Neural progenitor cell (in vitro differentiated cells): ENCODE data around the gene CCDC106. TPM values are rescaled to one million over a fixed set of nuclear protein-coding genes. Genes with fewer than 3 reads are reported as not detected.

Experiments used
- DNase-seq: peaks from one replicate; pipeline ENCODE4 v3.0.0-alpha.2; 2016; ENCODE audit warnings: low spot score
- H2AFZ ChIP-seq: fragments of 200-600 bp; sonication (generic); replicated peaks from 2 replicates; pipeline ENCODE4 v1.6.1; 2016; ENCODE audit warnings: antibody characterized with exemption
- H3F3A ChIP-seq: fragments of 200-600 bp; sonication (generic); 2 replicates; pipeline ENCODE4 v1.6.1; 2016; ENCODE audit warnings: antibody characterized with exemption, low read depth
- H3K27ac ChIP-seq: fragments of 200-600 bp; sonication (generic); 2 replicates; pipeline ENCODE4 v1.5.1; 2016; ENCODE audit warnings: mild to moderate bottlenecking
- H3K27me3 ChIP-seq: fragments of 200-600 bp; sonication (generic); 2 replicates; pipeline ENCODE4 v1.6.1; 2016; ENCODE audit warnings: mild to moderate bottlenecking, moderate library complexity
- H3K36me3 ChIP-seq: fragments of 200-600 bp; sonication (generic); 2 replicates; pipeline ENCODE4 v1.5.1; 2016
- H3K4me1 ChIP-seq: fragments of 200-600 bp; sonication (generic); 2 replicates; pipeline ENCODE4 v1.6.1; 2016; ENCODE audit warnings: mixed run types
- H3K4me2 ChIP-seq: fragments of 200-600 bp; sonication (generic); 2 replicates; pipeline ENCODE4 v1.6.1; 2016
- H3K4me3 ChIP-seq: fragments of 200-600 bp; sonication (generic); 2 replicates; pipeline ENCODE4 v1.5.1; 2016
- H3K79me2 ChIP-seq: fragments of 200-600 bp; sonication (generic); 2 replicates; pipeline ENCODE4 v1.6.1; 2016; ENCODE audit warnings: low read depth
- H3K9ac ChIP-seq: fragments of 200-600 bp; sonication (generic); 2 replicates; pipeline ENCODE4 v1.6.1; 2016
- H3K9me3 ChIP-seq: fragments of 200-600 bp; sonication (generic); 2 replicates; pipeline ENCODE4 v1.5.1; 2016; ENCODE audit warnings: low read depth
- H4K20me1 ChIP-seq: fragments of 200-600 bp; sonication (generic); 2 replicates; pipeline ENCODE4 v1.6.1; 2016; ENCODE audit warnings: low read depth
- H3K27ac Mint-ChIP-seq: 3 replicates; pipeline ENCODE4 v1.8.0; 2021; ENCODE audit warnings: mixed read lengths
- H3K27me3 Mint-ChIP-seq: 2 replicates; pipeline ENCODE4 v1.8.0; 2022; ENCODE audit warnings: low read depth, mild to moderate bottlenecking, inconsistent platforms, moderate library complexity, mixed read lengths; ENCODE audit not compliant: insufficient read depth
- H3K36me3 Mint-ChIP-seq: 3 replicates; pipeline ENCODE4 v1.8.0; 2021; ENCODE audit warnings: mixed read lengths
- H3K4me1 Mint-ChIP-seq: 3 replicates; pipeline ENCODE4 v1.8.0; 2021; ENCODE audit warnings: mixed read lengths
- H3K4me3 Mint-ChIP-seq: 3 replicates; pipeline ENCODE4 v1.8.0; 2021; ENCODE audit warnings: mild to moderate bottlenecking, moderate library complexity, mixed read lengths
- H3K9me3 Mint-ChIP-seq: 3 replicates; pipeline ENCODE4 v1.8.0; 2020; ENCODE audit warnings: mixed read lengths
- CTCF ChIP-seq: fragments of 200-600 bp; sonication (generic); IDR thresholded peaks from 2 replicates; pipeline ENCODE4 v1.5.1; 2017; ENCODE audit warnings: antibody characterized with exemption, mild to moderate bottlenecking
- EZH2 ChIP-seq: fragments of 200-600 bp; sonication (generic); IDR thresholded peaks from 2 replicates; pipeline ENCODE4 v1.6.1; 2017; ENCODE audit warnings: antibody characterized with exemption, mild to moderate bottlenecking, moderate library complexity
- EZH2phosphoT487 ChIP-seq: fragments of 200-600 bp; sonication (generic); IDR thresholded peaks from 2 replicates; pipeline ENCODE4 v1.6.1; 2017; ENCODE audit warnings: antibody characterized with exemption
- total RNA-seq: library from RNA; depleted of rRNA; stranded (reverse); fragments of >200 nt; gene quantifications from 2 replicates; pipeline ENCODE4 v1.2.3, GENCODE V29; 2015; ENCODE audit warnings: low replicate concordance

CCDC106 gene
- total RNA-seq, 1 donor from 2014 or later, result 7.6 TPM

GRCh38 chr19:55606817-55607216 lies 41.2 kb upstream of the CCDC106 start:
- Histone ChIP-seq H3K9ac (peak overlapping the region; percentile 15), H3K4me1 (peaks cover 7% of the 10 kb centered on the region), H3K36me3 (no peaks in the 10 kb centered on the region), H3K4me3 (peak overlapping the region; percentile 85), H3K27ac (no peak overlapping the region), H3K4me2 (peak overlapping the region; percentile 85), H3F3A (peaks cover 35% of the 10 kb centered on the region), H3K9me3 (no peaks in the 10 kb centered on the region), H3K79me2 (peaks cover 45% of the 10 kb centered on the region), H3K27me3 (no peaks in the 10 kb centered on the region), H2AFZ (no peak overlapping the region), H4K20me1 (peaks cover 51% of the 10 kb centered on the region)
- H3K4me1 Mint-ChIP-seq, result peaks cover 38% of the 10 kb centered on the region
- TF ChIP-seq EZH2 (no peak), EZH2phosphoT487 (no peak), CTCF (no peak)
- H3K4me3 Mint-ChIP-seq, result peak overlapping the region; percentile 94
- H3K27me3 Mint-ChIP-seq, result no peaks in the 10 kb centered on the region
- no peak overlapping the region for H3K27ac Mint-ChIP-seq
- peaks cover 5% of the 10 kb centered on the region for H3K9me3 Mint-ChIP-seq
- no peak for DNase-seq
- H3K36me3 Mint-ChIP-seq, result peaks cover 15% of the 10 kb centered on the region

GRCh38 chr19:55609326-55609725 lies 38.7 kb upstream of the CCDC106 start:
- no peak overlapping the region for H2AFZ ChIP-seq
- Mint-ChIP-seq H3K4me1 (peaks cover 36% of the 10 kb centered on the region), H3K27ac (no peak overlapping the region), H3K27me3 (peaks cover 2% of the 10 kb centered on the region), H3K9me3 (no peaks in the 10 kb centered on the region), H3K36me3 (peaks cover 20% of the 10 kb centered on the region), H3K4me3 (no peak overlapping the region)
- H3F3A ChIP-seq, result peaks cover 23% of the 10 kb centered on the region
- H3K9me3 ChIP-seq, result no peaks in the 10 kb centered on the region
- H3K4me2 ChIP-seq, result no peak overlapping the region
- no peaks in the 10 kb centered on the region for H3K27me3 ChIP-seq
- H3K36me3 ChIP-seq, result no peaks in the 10 kb centered on the region
- H3K79me2 ChIP-seq, result peaks cover 45% of the 10 kb centered on the region
- H3K4me1 ChIP-seq, result peaks cover 7% of the 10 kb centered on the region
- no peak overlapping the region for H3K27ac ChIP-seq
- no peak for TF ChIP-seq EZH2
- TF ChIP-seq EZH2phosphoT487, result no peak
- no peak for TF ChIP-seq CTCF
- DNase-seq, result no peak
- H3K4me3 ChIP-seq, result no peak overlapping the region
- no peak overlapping the region for H3K9ac ChIP-seq
- peaks cover 64% of the 10 kb centered on the region for H4K20me1 ChIP-seq

GRCh38 chr19:55611300-55611982 lies 36.6 kb upstream of the CCDC106 start:
- Histone ChIP-seq H3F3A (peaks cover 3% of the 10 kb centered on the region), H3K4me3 (no peak overlapping the region), H4K20me1 (peaks cover 63% of the 10 kb centered on the region), H3K4me2 (no peak overlapping the region), H3K27ac (no peak overlapping the region), H3K4me1 (peaks cover 6% of the 10 kb centered on the region), H3K27me3 (no peaks in the 10 kb centered on the region), H3K9ac (no peak overlapping the region), H3K36me3 (no peaks in the 10 kb centered on the region), H2AFZ (no peak overlapping the region), H3K79me2 (peaks cover 44% of the 10 kb centered on the region), H3K9me3 (no peaks in the 10 kb centered on the region)
- H3K9me3 Mint-ChIP-seq, result no peaks in the 10 kb centered on the region
- H3K27me3 Mint-ChIP-seq, result peaks cover 2% of the 10 kb centered on the region
- H3K4me1 Mint-ChIP-seq, result peaks cover 24% of the 10 kb centered on the region
- no peak for TF ChIP-seq EZH2phosphoT487
- TF ChIP-seq EZH2, result no peak
- TF ChIP-seq CTCF, result no peak
- peaks cover 20% of the 10 kb centered on the region for H3K36me3 Mint-ChIP-seq
- DNase-seq, result no peak
- H3K4me3 Mint-ChIP-seq, result peak overlapping the region; percentile 27
- H3K27ac Mint-ChIP-seq, result peak overlapping the region; percentile 61
